GM21390 (cell line): ENCODE data around the gene PCYT1A.
A peak's percentile ranks its signal among the peaks of the same experiment; 100 is the strongest.
"Not testable (repeated sequence)": the region's sequence is repeated elsewhere in the genome, so short reads cannot be mapped to it uniquely, and the experiment has no call there.

Experiments used
- ATAC-seq: cut with Tn5 transposase; IDR thresholded peaks from one replicate; pipeline ENCODE4 v1.9.1; 2021; ENCODE audit not compliant: unreplicated experiment

Gene PCYT1A

DNA sequence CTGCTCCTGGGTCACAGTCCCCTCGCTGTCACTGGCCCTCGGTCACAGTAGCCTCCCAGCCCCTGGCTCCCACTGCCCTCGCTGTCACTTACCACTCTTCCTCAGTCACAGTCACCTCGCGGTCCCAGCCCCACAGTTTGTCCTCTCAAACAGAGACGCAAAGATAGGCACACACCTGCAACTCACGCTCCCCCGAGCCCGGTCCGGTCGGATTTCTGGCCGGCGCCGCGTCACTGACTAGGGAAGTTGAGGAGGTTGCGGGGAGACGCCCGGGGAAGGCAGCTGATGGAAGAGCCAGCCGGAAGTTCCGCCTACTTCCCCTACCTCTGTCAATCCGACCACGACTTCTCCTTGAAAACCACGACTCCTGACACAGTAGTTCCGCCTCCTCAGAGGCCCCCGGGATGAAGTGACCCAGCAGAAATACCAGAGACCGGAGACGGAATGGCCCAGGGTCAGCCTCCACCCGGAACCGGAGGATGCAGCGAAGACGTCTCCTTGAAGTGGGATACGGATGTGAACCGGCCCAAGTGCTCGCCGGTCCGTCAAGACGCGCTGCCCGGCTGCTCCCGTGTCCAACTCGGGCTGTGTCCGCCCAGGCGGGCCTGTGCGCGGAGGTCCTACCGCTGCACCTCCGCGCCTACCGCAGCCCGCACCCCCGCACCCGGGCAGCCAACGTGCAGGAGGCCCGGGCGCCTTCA lies at the start of gene PCYT1A:
PCYT1A (minus strand) TSS at position 287 of the 701 bp plus-strand sequence. CDS start 17,195 bp downstream, outside the sequence.
- ATAC-seq: peak; percentile 80

DNA sequence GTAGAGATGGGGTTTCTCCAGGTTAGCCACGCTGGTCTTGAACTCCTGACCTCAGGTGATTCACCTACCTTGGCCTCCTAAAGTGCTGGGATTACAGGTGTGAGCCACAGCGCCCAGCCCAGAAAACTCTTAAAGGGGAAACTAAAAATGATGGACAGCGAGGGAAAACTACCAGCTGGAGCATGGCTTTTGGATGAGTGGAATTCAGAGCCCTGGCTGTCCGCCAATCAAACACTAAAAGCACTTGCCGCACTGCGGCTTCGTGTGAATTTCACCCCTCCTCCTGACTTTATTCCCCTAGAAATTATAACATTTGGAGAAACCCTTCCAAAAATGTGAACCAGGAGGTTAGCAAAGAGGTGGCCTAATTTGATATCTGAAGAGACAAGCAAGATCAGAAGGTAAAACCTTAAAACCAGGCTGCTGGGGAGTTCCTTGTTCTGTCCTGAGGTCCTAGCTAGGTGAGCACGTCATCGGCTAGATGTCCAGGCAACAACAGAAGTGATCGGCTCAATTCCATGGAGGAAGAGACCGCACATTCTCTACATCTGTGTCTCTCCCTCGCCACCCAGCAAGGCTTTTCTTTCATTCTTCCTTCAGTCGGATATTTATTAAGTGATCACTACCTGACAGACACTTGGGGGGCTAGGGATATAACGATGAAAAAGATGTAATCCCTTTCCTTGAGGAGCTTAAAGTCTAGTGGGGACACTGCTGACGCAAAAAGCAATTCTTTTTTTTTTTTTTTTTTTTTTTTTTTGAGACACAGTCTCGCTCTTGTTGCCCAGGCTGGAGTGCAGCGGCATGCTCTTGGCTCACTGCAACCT lies 49.0 kb upstream of the PCYT1A start:
- no peak for ATAC-seq

DNA sequence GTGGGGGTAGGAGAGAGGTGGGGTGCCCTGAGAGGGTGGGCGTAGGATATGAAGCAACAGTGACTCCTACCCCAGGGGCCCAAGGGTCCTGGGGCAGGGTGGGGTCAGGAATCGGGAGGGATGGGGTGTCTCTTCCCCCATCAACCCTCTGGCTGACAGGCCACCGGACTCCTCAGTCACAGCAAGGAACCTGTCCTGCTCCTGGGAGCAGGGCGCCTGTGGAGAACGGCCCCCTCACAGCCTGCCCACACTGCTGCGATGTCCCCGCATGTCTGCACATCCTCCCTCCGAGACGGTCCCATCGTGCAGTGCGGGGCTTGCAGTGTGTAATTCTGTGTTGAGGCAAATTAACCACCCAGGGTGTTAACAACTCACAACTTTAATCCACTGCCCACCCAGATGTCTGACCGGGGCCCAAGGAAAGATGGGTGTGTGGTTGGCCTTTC lies 48.0 kb upstream of the PCYT1A start:
- ATAC-seq: no peak

DNA sequence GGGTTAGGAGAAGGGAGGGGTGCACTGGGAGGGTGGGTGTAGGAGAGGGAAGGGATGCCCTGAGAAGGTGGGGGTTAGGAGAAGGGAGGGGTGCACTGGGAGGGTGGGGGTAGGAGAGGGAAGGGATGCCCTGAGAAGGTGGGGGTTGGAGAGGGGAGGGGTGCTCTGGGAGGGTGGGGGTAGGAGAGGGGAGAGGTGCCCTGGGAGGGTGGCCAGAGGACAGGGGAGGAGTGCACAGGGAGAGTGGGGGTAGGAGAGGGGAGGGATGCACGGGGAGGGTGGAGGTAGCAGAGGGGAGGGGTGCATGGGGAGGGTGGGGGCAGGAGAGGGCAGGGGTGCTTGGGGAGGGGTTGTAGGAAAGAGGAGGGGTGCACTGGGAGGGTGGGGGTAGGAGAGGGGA lies 47.5 kb upstream of the PCYT1A start:
- ATAC-seq: no peak

DNA sequence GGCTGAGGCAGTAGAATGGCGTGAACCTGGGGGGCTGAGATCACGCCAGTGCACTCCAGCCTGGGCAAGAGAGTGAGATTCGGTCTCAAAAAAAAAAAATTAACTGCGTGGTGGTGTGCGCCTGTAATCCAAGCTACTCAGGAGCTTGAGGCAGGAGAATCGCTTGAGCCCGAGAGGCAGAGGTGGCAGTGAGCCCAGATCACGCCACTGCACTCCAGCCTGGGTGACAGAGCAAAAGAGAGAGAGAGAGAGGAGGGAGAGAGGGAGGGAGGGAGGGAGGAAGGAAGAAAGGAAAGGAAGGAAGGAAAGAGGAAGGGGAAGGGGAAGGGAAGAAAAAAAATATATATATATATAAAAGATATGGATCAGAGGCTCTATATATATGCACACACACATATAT lies 44.6 kb upstream of the PCYT1A start:
- no peak for ATAC-seq

DNA sequence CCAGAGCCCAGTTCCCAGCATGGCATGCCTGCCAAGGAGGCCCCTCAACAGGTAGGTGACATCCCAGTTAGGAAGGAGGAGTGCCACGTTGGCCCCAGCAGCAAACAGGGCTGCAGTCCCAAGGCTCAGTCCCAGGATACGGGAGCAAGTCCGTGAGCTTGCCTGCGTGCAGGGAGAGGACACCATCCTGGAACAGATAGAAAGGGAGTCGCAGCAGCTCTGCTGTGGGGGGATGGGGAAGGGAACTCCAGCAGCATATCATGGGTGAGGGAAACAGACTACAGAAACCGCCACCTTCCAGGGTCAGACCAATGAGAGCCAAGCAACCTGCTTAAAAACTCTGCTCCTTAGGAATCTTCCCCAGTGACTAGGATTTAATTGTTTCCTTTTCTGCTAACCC lies 39.9 kb upstream of the PCYT1A start:
- ATAC-seq: no peak

DNA sequence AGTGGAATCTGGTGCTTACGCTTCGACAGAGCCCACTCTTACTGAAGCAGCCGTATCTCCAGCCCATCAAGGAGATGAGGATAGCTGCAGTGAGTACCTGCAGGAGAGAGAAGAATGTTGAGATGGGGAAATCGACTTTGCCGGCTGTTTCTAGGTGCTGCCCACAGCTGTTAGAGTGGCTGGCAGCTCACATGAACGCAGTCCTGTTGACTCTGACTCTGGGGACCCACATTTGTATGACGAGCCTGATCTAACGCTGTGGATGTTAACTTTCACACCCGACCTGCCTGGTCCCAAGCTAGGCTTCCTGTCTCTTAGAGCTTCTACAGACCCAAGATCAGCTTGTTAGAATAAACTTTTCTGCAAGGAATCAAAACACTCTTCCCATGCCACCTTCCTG lies 39.4 kb upstream of the PCYT1A start:
- ATAC-seq: no peak

DNA sequence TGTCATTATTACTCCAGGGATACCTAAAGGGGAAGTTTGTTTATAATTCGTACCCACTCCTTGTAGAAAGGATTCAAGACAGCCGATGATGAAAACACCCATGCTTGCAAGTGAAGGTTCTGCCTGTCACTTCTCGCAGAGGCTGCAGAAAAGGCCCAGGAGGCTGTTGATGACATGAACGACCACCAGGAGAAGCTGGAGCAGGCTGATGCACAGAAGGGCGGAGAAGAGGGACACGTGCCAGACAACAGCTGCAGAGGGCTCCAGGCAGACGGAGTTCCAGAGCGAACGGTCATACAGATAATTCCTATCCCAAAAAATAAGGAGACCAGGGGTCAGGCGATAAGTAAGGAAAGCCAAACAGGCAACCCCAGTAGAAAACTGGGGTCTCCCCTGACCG lies 36.2 kb upstream of the PCYT1A start:
- no peak for ATAC-seq

DNA sequence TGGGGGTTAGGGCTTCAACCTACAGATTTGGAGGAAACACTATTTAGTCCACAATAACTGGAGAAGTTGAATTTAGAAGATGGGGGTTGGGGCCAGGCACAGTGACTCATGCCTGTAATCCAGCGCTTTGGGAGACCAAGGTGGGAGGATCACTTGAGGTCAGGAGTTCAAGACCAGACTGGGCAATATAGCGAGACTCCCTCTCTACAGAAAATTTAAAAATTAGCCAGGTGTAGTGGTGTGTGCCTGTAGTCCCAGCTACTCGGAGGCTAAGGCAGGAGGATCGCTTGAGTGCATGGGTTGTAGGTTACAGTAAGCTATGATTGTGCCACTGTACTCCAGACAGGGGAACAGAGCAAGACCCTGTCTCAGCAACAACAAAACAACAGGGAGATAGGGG lies 35.5 kb upstream of the PCYT1A start:
- ATAC-seq: no peak

DNA sequence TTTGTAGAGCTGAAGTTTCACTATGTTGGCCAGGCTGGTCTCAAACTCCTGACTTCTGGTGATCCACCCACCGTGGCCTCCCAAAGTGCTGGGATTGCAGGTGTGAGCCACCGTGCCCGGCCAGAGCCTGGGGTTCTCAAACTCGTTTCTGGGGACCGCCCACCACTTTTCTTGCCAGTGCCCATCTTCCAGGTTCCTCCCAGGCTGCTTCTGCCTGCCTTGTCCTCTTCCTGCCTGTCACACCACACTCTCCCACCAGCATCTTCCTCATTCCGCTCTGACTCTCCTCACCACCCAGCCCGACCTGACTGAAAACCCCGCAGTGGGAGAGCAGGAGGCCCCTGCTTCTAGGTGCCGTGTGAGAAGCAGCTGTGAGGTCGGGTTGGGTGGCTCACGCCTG lies 33.6 kb upstream of the PCYT1A start:
- ATAC-seq: no peak

DNA sequence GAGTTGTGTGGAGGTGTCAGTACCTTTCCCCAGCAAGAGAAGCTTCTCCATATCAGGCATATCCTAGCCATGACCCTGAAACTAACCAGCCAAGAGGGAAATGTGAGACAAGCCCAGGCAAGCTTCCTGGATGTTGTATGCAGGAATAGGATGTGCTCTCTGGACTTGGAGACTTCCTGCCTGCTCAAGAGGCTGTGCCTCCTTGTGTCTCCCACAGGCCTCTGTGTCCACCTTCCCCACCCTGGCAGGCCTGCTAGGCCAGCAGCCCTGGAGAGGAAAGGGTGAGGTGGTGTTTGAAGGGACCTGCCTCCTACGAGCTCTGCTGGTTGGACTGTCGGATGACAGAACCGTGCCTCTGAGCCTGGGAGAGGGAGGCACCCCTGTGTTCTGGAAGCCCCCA lies 32.6 kb upstream of the PCYT1A start:
- no peak for ATAC-seq

DNA sequence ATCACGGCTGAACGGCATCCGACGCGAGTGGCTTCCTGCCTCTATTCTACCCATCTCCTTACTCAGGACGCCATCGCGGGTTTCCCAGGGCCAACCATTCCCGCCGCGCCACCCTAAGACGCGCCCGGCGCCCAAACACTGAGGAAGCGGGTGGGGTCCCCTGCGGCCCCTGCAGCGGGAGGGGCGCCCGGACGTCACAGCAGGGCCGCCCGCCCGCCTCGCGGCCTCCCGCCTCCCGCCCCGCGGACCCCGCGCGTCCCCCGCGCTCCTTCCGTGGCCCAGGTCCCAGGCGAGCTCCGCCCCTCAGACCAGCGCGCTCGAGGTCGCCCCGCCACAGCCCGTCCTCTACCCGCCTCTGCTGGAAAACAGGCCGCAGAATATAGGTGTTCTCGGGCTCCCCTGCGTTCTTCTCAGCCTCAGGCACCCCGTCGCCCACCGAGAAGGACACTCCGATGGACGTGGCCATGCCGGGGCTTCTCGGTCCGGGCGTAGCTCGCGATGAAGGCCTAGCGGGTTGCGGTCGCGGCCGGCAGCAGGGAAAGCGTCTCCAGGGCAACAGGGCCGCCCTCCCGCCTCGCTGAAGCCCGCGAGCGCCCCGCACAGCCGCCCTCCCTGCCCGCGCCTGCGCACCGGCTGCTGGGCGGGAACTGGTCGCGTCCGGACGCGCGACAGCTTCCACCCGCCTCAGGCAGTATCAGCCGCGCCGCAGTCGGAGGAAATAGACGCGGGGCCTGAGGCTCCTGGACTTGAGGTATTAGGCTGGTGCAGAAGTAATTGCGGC lies 30.4 kb upstream of the PCYT1A start, which contains the start of gene DYNLT2B:
DYNLT2B (minus strand) TSS at position 554 of the 781 bp plus-strand sequence; CDS start at position 466, 88 bp downstream.
- peak; percentile 83 for ATAC-seq

DNA sequence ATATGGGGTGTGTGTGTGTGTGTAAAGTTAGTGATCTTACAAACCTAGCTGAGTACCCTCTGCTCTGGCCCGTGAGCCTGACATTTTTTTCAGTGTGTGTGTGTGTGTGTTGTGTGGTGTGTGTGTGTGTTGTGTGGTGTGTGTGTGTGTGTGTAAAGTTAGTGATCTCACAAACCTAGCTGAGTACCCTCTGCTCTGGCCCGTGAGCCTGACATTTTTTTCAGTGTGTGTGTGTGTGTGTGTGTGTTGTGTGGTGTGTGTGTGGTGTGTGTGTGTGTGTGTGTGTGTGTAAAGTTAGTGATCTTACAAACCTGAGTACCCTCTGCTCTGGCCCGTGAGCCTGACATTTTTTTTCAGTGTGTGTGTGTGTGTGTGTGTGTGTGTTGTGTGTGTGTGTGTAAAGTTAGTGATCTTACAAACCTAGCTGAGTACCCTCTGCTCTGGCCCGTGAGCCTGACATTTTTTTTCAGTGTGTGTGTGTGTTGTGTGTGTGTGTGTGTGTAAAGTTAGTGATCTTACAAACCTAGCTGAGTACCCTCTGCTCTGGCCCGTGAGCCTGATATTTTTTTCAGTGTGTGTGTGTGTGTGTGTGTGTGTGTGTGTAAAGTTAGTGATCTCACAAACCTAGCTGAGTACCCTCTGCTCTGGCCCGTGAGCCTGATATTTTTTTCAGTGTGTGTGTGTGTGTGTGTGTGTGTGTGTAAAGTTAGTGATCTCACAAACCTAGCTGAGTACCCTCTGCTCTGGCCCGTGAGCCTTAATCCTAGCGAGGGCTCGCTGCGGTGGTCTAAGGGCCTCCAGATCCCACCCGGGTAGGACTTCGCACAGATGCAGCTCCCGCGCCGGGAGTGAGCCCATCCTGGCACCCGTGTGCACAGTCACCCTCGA lies 29.5 kb upstream of the PCYT1A start:
- not testable (repeated sequence) for ATAC-seq

DNA sequence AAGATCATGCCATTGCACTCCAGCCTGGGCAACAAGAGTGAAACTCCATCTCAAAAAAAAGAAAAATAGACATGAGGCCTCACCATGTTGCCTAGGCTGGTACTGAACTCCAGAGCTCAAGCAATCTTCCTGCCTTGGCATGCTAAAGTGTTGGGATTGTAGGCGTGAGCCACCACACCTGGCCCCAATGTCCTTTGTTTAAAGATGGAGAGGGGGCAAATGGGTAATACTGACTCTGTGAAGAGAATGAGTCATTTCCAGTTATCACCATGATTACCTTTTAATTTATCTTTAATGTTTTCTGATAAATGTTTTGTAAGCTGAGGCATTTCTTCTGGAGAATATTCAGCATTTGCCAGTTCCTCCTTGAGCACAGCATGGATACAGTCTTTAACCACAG lies 28.3 kb upstream of the PCYT1A start:
- no peak for ATAC-seq

DNA sequence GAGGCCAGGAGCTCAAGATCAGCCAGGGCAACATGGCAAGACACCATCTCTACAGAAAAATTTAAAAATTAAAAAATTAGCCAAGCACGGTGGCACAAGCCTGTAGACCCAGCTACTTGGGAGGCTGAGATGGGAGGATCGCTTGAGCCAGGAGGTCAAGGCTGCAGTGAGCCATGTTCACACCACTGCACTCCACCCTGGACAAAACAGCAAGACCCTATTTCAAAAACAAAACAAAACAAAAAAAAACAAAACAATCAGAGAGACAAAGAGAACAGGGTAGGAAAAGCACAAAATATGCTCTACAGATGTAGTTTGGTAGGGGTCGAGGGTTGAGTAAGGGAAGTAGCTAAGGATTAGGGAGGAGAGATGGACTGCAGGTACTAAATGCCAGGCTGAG lies 27.1 kb upstream of the PCYT1A start:
- ATAC-seq: no peak

DNA sequence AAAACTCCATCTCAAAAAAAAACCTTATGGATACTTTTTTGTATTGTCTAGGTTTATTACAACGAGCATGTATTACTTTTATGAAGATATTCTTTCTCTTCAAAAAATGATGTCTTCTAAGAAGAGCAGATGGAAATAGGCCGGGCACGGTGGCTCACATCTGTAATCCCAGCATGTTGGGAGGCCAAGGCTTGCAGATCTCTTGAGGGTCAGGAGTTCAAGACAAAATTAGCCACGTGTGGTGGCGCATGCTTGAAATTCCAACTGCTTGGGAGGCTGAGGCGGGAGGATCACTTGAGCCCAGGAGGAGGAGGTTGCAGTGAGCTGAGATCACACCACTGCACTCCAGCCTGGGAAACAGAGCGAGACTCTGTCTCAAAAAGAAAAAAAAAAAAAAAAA lies 26.6 kb upstream of the PCYT1A start:
- ATAC-seq: not testable (repeated sequence)

DNA sequence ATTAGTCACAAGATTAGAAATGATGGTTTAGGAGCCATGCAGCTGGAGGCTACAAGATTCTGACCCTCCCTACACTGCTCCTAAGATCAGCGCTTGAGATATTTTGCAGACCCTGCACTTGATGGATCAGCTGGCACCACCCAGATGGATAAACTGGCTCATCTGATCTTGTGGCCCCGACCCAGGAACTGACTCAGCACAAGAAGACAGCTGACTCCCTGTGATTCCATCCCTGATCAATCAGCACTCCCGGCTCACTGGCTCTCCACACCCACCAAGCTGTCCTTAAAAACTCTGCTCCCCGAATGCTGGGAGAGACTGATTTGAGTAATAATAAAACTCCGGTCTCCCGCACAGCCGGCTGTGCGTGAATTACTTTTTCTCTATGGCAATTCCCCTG lies 15.4 kb upstream of the PCYT1A start:
- not testable (repeated sequence) for ATAC-seq

DNA sequence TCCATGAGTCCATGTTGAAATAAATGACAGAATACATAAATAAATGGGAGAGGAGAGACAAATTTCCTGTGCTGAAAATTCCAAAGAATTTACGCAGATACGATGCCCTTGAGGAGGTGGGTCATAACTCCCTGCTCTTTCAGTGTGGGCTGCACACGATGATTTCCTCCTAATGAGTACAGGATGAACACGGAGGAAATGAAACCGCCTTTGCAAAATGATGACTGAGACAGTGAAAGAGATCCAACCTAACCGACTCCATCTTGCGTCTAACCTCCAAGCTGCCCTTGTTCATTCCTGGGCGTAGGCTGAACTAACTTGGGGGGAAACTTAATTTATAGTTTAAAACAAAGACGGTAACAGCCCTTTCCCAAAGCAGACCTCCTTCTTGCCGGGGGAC lies 15.0 kb upstream of the PCYT1A start:
- not testable (repeated sequence) for ATAC-seq

DNA sequence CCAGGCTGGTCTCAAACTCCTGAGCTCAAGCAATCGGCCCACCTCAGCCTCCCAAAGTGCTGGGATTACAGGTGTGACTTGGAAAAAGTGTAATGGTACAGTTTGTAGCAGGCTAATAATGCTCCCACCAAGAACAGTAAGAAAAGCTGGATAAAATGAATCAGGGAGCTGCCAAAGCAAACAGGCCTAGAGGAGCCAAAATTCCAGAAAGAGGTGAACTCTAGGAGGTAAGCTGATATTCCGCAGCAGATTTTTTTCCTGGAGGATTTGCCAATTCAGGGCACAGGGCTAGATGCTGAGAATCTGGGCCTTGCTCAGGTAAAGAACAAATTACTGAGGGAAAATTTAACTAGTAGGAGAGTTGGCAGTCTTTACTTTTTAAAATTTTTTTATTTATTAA lies 11.0 kb upstream of the PCYT1A start:
- no peak for ATAC-seq

DNA sequence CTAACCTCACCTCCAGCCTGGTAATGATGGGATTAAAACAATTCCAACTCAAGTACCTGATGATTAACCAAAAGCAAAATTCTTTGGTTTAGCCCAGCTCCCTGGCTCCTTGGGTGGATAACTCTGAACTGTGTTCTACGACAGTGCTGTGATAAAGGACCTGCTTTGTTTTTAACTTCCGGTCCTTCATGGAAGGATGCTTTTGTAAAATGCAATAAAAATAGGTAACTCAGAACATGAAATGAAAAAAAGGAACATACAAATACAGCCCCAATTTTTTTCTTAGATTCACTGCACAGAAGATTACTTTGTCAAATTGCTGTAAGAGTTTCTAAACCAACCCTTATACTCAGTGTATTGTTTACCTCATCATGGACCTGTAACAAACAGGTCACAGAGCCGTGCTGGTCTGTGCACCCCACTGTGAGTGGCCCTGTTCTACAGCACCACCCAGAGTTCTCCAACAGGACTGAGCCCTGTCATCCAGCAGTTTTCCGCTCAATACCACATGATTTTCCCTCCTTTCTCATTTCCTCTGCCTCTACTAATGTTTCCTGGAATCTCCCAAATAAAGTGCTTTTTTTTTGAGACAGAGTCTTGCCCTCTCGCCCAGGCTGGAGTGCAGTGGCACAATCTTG lies 4.9 kb upstream of the PCYT1A start:
- ATAC-seq: peak; percentile 42
